Stimulated activated CD8-positive, alpha-beta memory T cell treated with anti-CD3 and anti-CD28 coated beads, Interleukin-15, amount 100 ng/mL, for 1 hour (primary cell): ENCODE measurements around the gene POLR2F.

ENCODE experiments used
- DNase-seq: peaks from one replicate; pipeline ENCODE4 v3.0.0-alpha.2; 2020; ENCODE audit warnings: low read depth

Gene POLR2F

DNA sequence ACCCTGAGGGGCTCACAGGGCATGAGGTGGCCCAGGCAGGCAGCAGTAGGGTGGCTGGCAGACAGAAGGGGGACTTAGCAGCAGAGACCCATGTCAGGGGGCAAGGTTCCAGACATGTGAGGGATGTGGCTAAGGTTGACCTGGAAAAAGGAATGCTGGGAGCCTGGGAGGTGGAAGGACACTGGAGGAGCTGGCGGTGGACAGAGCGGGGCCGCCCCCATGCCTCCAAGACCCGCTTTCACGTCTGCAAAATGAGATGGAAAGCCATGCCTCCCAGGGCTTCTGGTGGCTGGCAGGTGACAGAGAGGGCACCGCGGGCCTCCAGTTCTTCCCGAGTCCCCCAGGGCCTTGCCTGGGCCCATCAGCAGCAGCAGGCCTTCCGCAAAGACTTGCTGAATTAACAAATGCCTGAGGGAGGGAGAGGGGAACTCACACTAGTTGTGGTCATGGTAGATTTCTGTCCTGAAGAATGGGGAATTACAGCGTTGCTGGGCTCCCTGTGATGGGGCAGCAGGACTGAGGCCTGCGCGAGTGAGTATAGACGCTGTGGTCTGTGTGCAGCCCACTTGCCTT is 53.9 kb downstream of the POLR2F start:
- DNase-seq = no peak

DNA sequence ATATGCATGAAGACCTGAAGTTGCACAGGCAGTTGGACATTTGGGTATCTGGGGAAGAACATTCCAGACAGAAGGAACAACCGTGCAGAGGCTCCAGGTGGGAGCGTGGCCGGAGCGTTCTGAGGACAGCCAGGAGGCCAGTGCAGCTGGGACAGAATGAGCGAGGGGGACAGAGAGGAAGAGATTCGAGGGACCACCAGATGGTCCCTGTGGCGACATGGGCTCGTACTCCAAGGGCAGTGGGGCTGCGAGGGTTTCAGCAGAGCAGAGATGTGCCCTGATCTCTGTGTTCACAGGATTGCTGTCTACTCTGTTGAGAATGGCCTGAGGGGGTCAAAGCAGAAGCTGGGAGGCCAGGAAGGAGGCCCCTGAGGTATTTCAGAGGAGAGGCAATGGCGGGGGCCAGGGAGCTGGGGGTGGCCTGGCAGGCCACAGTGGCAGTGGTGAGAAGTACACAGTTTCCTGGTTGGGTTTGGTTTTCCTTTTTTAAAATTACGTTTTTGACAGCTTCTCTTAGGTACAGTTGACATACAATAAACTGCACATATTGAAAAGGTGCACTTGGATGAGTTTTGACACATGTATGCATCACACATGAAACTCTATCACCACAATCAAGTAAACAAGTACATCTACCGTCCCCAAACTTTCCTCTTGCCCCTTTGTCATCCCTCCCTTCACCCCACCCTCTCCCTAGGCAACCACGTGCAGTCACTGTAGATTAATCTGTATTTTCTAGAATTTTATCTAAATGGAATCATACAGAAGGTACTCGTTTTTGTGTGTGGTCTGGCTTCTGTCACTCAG is 55.7 kb downstream of the POLR2F start:
- DNase-seq = no peak

DNA sequence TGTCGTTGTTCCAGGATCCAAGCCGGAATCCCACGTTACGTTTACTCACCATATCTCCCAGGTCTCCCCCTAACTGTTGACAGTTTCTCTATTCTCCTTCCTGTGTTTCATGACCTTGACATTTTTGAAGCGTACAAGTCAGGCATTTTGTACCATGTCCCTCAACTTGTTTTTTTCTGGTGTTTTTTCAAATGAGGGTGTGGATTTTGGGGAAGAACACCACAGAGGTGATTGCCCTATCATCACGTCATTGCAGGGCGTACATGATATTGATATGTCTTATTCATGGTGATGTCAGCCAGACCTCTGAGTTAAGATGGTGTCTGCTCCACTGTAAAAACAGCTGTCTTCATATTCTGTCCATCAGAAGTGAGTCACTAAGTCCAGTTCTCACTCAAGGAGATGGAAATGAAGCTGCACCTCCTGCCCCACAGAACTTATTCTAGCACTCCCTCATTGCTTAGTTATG is 59.1 kb downstream of the POLR2F start:
- DNase-seq = no peak

DNA sequence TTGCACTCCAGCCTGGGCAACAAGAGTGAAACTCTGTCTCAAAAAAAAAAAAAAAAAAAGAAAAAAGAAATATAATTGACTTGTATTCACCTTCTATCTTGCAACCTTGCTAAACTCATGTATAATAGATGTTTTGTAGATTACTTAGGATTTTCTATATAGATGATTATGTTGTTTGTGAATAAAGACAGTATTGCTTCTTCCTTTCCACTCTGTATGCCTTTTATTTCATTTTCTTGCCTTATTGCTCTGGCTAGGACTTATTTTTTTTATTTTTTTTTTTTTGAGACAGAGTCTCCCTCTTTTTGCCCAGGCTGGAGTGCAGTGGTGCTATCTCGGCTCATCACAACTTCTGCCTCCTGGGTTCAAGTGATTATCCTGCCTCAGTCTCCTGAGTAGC is 60.6 kb downstream of the POLR2F start:
- DNase-seq = no peak

DNA sequence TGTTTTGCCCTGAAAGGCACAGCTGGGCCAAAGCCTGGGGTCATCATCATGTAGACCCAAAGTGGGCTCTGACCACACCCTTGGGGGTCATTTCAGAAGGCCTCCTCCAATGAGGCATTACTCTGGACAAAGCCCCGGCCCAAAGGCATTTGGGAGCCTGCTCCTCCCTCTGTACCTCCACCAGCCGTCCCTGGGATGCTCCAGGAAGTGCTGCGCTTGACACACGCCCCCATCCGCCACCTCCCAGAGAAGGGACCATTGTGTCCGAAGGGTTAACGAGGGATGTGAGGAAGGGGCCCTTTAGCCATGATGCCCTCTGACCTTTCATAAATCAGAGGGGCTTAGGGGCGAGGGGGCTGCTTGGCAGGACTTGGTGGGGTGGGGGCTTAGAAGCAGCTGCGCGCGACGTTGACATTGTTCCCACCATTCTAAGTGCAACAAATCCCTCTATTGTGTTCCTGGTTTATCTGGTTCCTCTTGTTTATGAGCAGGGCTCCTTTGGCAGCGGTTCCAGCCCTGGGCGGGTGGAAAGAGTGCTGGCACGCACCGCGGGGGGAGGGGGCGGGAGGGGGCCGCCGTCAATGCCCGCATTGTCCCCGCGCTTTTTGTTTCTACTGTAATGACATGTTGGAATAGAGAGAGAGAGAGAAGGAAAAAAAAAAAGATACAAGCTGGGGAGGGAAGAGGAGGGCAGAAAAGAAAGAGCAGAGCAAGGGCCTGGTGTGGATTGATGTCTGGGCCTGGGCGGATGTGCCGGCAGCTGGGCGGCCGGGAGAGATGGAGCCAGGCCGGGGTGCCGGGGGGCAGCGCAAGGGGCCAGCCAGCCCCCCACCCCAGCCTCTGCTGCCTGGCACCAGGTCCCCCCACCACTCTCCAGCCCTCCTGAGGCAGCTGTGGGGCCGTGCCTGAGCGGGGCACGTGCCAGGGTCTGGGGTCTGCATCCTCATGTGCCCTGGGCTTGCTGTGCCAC is 63.0 kb downstream of the POLR2F start:
- DNase-seq = no peak

DNA sequence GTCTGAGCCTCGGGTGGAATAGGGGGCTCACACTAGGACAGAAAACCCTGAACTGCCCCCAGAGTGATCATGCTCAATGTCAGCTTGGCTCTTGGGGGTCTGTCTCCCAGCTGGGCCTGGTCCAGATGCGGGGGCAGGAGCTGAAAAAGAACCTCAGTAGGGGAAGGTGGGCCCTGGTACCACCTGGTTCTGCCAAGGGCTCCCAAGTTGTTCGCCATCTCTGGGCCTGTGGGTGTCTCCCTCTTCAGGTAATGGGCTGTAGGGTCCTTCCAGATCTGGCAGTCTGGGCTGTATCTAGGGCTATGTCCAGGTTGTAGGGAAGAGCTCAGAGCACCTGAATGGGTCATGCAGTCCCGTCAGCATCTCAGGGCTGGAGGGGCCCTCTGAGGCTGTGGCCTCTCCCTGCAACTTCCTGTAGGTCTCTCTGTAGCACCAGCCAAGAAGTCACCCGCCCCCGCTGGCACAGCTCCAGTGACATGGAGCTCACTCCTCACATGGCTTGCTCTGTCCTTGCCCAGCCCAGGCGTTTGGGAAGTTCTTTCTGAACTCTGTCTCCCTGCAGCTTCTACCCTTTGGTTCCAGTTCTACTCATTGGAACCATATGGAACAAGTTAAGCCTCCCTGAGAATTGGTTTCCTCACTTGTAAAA is 63.9 kb downstream of the POLR2F start:
- DNase-seq = no peak

DNA sequence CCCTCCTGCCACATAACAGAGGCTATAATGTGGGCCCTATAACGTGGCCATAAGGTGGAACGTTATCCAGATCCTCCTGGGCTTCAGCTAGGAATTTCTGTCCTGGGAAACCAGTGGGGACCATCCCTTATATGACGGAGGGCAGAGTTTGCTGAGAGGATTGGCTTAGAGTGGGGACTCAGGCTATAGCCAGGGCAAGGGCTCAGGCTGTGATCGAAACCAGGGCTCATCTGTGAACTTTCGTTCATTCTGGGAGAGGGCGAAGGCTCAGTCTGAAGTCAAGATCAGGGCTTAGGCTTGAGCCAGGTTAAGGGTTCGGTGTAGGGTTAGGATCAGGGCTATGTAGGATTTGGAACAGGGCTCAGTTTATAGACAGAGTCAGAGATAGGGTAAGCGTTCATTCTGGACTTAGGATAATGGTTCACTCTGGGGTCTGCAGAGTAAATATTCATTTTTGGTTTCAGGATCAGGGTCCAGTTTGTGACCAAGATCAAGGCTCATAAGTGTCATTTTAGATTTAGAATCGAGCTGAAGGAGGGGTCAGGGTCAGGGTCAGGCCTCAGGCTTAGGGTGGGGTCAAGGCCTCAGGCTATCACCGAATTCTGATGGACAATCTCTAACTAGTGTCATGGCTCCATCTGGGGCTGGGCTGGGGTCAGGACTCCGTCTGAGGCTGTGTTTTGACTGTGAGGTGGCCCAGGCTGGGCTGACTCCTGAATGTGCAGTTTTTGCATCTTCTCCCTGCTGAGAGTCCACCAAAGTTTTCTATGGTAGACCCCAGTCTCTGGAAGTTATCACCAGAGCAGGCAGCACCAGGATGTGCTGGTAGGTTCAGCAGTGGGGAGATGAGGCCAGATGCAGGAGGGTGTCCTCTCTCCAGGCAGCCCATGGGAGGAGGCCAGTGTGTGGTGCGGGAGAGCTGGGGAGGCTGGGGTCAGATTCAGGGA is 64.7 kb downstream of the POLR2F start:
- DNase-seq = no peak
